GM21737 (cell line): Measurements from ENCODE around the gene ESCO1.
"Not testable (repeated sequence)": the region's sequence is repeated elsewhere in the genome, so short reads cannot be mapped to it uniquely, and the experiment has no call there.

Experiments used
- ATAC-seq: cut with Tn5 transposase; IDR thresholded peaks from one replicate; pipeline ENCODE4 v1.9.1; 2021; ENCODE audit warnings: mild to moderate bottlenecking, moderate library complexity; ENCODE audit not compliant: unreplicated experiment

ESCO1 gene, protein sequence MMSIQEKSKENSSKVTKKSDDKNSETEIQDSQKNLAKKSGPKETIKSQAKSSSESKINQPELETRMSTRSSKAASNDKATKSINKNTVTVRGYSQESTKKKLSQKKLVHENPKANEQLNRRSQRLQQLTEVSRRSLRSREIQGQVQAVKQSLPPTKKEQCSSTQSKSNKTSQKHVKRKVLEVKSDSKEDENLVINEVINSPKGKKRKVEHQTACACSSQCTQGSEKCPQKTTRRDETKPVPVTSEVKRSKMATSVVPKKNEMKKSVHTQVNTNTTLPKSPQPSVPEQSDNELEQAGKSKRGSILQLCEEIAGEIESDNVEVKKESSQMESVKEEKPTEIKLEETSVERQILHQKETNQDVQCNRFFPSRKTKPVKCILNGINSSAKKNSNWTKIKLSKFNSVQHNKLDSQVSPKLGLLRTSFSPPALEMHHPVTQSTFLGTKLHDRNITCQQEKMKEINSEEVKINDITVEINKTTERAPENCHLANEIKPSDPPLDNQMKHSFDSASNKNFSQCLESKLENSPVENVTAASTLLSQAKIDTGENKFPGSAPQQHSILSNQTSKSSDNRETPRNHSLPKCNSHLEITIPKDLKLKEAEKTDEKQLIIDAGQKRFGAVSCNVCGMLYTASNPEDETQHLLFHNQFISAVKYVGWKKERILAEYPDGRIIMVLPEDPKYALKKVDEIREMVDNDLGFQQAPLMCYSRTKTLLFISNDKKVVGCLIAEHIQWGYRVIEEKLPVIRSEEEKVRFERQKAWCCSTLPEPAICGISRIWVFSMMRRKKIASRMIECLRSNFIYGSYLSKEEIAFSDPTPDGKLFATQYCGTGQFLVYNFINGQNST

DNA sequence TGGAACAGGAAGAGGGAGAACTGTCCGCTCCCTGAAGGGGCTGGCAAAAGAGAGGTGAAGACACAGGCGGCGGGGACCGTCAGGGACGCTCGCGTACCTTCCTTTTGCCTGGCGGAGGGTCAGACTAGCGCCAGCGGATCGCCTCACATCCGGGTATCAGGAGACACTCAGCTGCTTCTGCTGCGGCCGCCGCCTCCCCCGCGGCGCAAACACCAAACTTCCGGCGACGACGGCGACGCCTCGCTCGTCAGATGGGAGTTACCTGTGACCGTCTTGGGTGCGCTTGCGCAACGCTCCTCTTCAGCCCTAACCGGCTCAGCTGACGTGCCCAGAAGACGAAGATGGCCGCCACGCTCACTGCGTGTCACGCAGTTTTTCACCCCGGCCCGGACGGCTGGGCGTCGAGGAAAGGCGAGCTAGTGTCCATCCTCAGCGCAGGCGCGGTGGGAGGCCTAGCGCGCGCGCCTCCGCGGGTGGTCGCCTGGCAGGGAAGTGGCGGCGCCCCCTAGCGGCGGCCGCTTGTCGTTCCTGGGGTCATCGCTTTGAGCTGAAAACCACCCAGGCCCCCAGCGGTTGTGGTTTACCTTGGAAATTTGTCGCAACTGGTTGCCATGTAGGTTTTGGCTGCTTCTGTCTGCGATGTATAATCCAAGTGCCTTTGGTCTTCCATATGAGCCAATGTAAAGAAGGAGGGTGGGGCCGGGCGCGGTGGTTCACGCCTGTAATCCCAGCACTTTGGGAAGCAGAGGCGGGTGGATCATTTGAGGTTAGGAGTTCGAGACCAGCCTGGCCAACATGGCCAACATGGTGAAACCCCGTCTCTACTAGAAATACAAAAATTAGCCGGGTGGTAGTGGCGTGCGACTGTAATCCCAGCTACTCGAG lies at the start of gene ESCO1:
TSS of gene ESCO1 (minus strand) at position 179 of the 885 bp plus-strand sequence. CDS start 25,861 bp downstream, outside the sequence.
- peak; percentile 79 for ATAC-seq

DNA sequence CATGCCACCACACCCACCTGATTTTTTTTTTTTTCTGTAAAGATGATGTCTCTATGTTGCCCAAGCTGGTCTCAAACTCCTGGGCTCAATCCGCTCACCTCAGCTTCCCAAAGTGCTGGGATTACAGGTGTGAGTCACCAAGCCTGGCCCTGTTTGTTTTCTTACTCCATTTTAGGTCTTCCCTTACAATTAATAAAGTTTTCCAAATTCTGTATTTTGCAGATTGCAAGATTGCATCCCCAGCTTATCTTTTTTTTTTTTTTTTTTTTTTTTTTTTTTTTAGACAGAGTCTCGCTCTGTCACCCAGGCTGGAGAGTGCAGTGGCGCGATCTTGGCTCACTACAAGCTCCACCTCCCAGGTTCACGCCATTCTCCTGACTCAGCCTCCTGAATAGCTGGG lies 39.9 kb upstream of the ESCO1 start:
- not testable (repeated sequence) for ATAC-seq

DNA sequence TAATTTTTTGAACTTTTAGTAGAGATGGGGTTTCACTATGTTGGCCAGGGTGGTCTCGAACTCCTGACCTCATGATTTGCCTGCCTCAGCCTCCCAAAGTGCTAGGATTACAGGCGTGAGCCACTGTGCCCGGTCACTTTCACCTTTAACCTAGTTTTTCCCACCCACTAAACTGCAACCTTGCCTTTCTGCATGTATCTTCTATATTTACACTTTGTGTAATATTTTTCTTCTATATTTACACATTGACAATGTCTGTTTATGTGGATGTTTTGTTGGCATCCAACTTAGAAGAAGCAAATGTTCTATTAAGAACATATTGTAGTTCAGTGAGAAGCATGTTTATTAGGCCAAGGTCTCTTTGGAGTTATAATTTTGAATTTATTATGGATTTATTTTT lies 38.3 kb upstream of the ESCO1 start:
- ATAC-seq = no peak

DNA sequence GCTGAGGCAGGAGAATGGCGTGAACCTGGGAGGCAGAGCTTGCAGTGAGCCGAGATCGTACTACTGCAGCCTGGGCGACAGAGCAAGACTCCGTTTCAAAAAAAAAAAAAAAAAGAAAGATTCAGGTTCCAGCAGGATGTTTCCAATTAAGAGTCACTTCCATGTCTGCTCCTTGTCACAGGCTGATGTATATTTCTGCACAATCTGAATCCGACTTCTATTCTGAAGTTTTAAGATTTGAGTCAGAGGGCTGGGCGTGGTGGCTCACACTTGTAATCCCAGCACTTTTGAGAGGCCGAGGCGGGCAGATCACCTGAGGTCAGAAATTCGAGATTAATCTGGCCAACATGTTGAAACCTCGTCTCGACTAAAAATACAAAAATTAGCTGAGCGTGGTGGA lies 36.3 kb upstream of the ESCO1 start:
- ATAC-seq = no peak

DNA sequence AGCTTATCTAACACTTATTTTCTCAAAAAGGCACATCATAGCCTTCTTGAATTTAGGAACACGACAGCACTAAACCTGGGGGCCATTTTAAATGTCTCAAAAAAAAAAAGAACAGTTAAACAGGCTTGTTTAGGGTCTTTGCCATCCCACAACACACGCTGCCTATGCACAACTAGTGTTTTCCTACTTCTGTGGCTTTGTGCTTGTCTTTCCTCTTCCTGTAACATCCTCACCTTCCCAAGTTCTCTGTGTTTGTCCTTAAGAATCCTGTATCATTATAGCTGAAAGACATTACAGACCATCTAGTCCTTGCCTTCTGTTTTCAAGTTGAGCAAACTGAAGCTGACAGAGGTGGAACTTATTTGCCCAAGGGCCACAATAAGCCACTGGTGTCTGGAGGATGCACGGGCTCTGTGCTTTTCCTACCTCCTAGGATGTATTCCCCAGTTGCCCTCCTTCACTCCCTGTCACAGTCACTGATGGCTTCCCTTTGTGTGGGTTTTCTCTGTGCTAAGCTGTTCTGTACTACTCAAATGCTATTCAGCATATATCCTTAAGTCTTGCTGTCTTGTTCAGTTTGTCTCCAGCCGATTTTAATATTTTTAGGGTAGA lies 34.2 kb upstream of the ESCO1 start:
- no peak for ATAC-seq

DNA sequence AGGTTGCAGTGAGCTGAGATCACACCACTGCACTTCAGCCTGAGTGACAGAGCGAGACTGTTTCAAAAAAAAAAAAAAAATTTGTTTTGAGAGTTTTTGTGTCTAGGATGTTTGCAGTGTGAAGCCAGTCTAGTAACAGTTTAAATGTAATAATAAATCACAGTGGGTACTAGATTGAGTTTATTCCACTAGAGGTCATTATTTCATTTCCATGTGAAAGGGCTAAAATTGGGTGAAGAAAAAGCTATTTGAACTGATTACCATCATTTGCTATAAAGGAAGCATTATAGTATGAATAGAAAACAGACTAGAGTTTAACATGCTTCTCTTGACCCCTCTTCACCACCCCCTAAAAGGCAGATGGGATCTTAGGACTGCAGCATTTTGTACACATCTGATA lies 31.9 kb upstream of the ESCO1 start:
- ATAC-seq = no peak

DNA sequence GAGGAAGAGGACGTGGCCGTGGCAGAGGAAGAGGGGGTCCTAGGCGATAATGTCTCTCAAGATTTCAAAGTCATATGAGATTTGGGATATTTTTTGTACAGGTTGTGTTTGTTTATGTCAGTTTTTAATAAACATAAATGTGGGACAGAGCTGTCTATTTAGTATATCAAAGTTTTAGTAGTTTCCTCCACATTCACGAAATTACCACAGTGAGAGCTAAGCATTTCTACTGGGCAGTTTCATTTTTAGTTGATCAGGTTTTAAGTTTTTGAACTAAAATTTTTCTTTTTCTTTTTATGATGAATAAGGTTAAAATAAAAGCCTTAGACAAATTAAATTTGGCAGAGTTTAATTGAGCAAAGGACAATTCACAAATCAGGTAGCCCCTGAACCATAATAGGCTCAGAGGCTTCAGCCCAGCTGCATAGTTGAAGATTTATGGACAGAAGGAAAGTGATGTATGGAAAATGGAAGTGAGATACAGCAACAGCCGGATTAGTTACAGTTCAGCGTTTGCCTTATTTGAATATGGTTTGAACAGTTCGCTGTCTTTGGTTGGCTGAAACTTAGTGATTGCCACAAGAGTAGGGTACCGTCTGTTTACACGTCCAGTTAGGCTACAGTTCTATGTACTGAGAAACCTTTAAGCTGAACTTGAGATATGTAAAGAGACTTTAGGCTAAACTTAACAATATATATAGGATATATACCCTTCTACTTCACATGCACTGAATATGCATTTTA lies 28.8 kb upstream of the ESCO1 start:
- peak; percentile 93 for ATAC-seq

DNA sequence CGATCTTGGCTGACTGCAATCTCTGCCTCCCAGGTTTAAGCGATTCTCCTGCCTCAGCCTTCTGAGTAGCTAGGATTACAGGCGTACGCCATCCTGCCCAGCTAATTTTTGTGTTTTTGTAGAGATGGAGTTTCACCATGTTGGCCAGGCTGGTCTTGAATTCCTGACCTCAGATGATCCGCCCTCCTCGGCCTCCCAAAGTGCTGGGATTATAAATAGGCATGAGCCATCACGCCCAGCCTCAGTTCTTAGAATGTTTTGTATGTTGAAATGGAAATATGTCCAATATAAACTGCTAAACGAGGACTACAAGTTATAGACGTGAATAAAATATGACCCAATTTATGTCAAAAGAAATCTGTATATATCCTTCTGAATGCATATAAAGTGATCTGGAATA lies 21.1 kb upstream of the ESCO1 start:
- not testable (repeated sequence) for ATAC-seq

DNA sequence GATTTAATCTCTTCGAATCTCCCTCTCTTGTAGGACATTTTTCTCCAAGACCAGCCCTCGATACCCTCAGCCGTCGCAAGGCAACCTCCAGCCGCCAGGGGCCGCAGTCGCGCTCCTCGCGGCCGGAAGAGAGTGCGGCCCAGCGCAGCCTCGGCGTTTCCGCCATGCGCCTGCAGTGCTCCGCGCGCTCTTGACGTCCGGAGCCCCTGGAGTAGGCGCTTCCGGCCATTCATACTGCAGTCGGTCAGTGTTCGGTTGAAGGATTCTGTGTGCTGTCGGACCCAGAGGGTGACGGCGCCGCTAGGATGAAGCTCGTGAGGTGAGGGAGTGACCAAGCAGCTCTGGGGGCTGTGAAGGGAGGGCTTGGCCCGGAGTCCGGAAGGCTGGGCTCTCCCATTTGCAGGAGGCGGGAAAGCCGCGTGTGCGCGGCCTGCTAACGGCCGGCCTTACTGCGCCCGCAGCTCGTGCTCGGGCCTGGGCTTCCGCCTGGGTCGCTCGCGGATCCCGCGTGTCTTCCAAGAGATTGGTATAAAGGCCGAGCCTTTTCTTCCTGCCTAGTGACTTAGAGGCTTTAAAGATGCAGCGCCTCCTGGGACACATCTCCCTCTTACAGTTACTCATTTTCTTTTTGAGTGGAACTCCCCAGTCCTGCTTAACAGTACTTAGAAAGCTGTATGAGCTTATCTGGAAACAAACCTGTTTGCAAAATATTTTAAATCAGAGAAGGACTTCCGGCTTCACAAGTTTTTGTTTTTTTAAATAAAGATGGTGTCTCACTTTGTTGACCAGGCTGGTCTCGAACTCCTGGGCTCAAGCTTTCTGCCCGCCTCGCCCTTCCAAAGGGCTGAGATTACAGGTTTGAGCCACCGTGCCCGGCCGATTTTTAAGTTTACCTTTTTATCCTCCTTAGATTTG lies 11.9 kb upstream of the ESCO1 start, which contains the start of gene SNRPD1:
TSS of gene SNRPD1 (plus strand) at position 190 of the 915 bp plus-strand sequence. CDS start at position 306, 116 bp downstream.
- ATAC-seq = peak; percentile 99

DNA sequence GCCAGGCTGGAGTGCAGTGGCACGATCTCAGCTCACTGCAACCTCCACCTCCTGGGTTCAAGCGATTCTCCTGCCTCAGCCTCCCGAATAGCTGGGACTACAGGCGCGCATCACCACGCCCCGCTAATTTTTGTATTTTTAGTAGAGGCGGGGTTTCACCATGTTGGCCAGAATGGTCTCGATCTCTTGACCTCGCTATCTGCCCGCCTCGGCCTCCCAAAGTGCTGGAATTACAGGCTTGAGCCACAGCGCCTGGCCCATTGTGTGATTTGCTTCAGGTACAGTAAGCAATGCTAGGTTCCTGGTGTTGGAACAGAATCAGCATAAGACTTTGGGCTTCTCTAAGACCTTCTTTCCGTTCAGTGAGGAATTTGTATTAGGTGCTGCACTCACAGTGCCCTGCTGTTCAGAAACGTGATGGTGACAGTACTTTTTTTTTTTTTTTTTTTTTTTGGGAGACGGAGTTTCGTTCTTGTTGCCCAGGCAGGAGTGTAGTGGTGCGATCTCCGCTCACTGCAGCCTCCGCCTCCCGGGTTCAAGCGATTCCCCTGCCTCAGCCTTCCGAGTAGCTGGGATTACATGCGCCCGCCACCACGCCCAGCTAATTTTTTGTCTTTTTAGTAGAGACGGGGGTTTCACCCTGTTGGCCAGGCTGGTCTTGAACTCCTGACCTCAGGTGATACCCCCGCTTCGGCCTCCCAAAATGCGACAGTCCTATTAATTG lies 11.1 kb upstream of the ESCO1 start:
- not testable (repeated sequence) for ATAC-seq

DNA sequence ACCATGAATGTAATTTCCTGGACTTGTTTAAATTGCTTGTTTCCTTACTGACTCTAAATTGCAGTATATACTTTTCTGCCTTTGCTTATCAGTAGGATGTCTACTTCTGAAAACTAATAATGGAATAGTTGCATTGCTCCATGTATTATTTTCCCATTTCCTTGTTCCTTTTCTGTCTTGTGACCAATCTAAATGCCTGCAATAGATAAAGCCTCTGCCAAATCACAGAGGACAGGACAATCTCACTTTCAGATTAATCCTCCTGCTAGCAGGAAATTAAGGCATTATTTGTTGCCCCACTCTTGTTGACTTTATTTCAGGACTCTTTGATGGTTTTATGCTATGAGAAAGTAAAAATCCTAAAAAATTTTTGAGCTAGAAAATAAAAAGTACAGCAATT lies 4.7 kb upstream of the ESCO1 start:
- ATAC-seq = no peak

DNA sequence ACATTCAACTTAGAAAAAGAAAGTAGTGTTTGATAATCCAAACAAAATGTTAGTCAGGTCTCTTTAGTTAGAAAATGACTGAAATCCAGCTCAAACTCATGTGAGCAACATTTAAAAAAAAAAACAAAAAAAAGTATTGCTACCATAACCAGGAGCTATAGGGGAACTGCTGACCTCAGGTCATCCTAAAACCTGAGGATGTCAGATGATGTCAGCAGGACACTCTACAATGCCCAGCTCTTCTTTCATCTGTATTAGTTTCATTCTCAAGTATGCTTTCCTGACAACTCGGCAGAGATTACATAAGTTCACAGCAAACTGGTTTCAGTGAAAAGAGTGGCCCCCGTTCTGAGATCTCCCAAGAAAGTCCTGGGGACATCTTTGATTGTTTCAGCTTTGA lies 4.2 kb upstream of the ESCO1 start:
- no peak for ATAC-seq

DNA sequence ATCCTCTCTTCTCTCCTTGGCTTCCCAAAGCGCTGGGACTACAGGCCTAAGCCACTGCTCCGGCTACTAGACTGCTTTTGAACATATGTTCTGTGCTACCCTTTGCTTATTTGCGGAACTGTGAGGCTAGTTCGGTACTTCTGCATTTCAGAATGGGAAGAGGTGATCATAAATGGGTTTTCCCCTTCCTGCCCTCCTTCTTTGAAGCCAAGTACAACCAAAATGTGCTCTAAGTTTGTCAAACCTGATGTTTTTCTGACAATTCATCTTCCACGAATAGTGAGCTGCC lies 1.7 kb upstream of the ESCO1 start:
- no peak for ATAC-seq

DNA sequence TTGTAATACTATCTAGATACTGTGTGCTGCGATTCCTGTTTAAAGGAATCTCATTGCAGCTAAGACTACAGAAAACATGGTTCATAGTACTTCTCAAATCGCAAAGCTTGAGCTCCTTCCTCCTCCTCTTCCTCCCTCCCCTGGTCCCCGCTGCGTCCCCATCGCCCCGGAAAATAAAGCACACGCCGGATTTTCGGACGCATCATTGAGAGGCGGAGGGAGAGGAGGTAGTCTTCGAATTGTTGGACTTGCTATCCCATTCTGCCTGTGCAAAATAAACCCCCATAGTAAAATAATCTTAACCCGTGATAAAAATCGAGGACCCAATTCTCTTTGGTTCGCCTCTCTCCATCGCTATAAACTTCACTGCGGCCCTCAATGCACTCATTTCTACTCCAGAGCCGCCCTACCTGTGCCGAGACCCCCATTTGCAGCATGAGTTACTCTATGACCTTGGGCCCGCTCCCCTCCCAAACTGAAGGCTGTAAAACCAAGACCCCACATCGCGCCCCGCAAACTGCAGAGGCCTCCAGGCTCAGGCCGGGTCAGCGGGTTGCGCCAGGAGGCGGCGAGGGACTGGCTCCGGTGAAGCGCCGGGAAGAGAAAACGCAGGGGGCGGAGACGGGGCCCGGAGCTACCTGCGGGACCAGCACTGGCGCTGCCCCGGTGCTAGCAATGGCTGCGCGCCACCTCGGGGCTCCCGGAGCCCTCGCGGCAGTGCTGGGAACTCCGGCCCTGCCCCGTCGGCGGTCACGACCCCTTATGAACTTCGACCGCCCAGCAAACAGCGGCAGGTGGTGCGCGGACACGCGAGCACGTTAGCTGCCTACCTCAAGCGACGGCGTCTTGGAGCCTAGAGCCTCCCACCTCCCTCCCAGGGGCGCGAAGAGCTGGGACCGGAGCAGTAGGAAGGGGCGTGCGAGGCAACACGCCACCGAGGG lies 649 bp downstream of the ESCO1 start:
- ATAC-seq = peak; percentile 43

DNA sequence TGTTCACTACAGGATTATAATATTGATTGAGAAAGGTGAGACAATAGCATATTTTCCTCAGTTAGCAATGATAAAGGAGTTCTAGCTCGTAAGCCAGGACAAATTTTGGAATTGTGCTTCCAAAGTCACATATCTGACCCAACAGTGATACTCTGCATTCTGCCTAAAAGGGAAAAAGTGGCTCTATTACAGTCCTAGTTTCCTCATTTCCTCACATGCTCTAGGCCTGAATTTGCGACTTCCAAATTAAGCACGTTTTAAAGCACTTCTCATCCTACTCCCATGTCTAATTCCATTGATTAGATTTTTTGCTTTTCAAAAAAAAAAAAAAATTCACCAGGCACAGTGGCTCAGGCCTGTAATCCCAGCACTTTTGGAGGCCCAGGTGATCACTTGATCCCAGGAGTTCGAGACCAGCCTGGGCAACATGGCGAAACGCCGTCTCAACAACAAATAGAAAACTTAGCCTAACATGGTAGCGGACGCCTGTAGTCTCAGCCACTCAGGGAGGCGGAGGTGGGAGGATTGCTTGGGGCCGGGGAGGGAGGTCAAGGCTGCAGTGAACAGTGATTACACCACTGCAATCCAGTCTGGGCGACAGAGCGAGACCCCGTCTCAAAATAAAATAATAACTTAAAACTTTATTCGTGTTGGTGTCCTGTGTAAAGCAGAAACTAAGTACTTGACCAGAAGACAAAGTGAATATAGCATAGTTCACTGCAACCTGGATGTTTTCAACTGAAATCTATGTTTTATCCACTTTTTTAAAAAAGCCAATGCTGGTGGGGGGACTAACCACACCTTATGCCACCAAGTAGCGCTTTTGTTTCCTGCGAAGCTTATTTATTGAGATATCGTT lies 1.5 kb downstream of the ESCO1 start:
- no peak for ATAC-seq

DNA sequence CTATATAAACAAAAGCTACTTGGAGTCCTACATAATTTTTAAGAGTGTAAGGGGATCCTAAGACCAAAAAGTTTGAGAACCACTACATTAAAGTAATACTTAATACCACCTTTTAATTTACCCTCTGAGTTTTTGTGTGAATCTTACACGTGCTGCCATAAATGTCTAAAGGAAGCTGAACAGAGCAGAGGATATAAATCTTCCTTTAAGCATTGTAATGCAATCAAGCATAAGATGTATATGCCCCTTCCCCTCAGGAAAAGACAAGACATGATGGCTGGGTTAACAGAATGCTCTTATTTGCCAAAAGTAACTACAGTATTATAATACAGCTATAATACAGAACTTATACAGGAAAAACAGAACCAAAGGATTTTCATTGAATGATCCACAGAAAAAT lies 2.9 kb downstream of the ESCO1 start:
- ATAC-seq = no peak
